Ovary (tissue), 3 donors: ENCODE measurements around the gene ADGRB2.

Source experiments
- CTCF ChIP-seq, 3 donors: fragments of 450-650 bp in 2 of 3; fragments of 200-600 bp in 1 of 3; IDR thresholded peaks; one replicate each; pipeline versions ENCODE4 v1.5.1 to v1.8.0; 2016 to 2022; ENCODE audit warnings: antibody characterized with exemption in 3 of 3, mild to moderate bottlenecking in 1 of 3
- POLR2A ChIP-seq: fragments of 450-650 bp; IDR thresholded peaks from one replicate; pipeline ENCODE4 v1.6.1; 2017; ENCODE audit warnings: antibody characterized with exemption, mild to moderate bottlenecking, moderate library complexity
- donor health status: DM: no; HTN: no; CAD: no.

GRCh38 chr1:31749785-31750735 is 14.1 kb downstream of the ADGRB2 start:
- TF ChIP-seq POLR2A (no peak), CTCF (IDR thresholded peaks at IDR 0.05) (no peak)
